Measurements from ENCODE around the gene USP48.
A peak's percentile ranks its signal among the peaks of the same experiment; 100 is the strongest.
"Not testable (repeated sequence)": the region's sequence is repeated elsewhere in the genome, so short reads cannot be mapped to it uniquely, and the experiment has no call there.

USP48 gene, protein sequence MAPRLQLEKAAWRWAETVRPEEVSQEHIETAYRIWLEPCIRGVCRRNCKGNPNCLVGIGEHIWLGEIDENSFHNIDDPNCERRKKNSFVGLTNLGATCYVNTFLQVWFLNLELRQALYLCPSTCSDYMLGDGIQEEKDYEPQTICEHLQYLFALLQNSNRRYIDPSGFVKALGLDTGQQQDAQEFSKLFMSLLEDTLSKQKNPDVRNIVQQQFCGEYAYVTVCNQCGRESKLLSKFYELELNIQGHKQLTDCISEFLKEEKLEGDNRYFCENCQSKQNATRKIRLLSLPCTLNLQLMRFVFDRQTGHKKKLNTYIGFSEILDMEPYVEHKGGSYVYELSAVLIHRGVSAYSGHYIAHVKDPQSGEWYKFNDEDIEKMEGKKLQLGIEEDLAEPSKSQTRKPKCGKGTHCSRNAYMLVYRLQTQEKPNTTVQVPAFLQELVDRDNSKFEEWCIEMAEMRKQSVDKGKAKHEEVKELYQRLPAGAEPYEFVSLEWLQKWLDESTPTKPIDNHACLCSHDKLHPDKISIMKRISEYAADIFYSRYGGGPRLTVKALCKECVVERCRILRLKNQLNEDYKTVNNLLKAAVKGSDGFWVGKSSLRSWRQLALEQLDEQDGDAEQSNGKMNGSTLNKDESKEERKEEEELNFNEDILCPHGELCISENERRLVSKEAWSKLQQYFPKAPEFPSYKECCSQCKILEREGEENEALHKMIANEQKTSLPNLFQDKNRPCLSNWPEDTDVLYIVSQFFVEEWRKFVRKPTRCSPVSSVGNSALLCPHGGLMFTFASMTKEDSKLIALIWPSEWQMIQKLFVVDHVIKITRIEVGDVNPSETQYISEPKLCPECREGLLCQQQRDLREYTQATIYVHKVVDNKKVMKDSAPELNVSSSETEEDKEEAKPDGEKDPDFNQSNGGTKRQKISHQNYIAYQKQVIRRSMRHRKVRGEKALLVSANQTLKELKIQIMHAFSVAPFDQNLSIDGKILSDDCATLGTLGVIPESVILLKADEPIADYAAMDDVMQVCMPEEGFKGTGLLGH

DNA sequence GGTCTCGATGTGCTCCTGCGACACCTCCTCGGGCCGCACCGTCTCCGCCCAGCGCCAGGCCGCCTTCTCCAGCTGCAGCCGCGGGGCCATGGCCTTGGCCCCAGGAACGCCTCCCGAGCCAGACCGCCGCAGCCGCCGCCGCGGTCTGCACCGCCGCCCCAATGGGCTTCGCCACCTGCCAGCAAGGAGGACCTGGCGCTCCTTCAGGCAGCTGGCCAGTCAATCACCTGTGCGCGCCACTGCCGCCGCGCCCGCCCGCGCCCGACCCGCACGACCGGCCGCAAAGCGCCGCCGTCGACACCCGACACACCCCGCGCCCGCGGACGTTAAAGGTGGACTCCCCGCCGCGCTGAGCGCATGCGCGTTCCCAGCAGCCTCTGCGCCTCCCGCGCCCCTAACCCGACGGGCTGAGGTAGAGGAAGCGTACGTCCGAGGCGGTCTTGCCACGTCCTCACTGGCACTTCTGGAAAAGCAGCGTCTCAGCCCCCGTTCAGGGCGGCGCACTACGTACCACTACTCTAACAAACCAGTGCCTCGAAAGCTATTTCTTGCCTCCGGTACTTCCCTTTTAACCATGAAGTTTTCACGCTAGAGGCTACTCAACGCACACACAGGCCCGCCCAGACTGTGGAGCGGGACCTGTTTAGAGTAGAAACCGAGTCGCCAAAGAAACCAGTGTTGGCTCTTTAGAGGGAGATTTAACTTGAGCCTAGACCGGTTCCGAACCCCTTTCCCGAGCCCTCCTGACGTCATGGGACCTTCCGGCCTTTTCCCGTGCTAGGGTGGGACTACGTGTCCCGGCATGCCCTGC is at the start of gene USP48:
Gene USP48 (minus strand): TSS at position 282 of the 811 bp plus-strand sequence. CDS start 192 bp downstream, at position 90.
- peak; percentile 67 for DNase-seq (ENCODE audit: low read depth)

- DNase-seq (ENCODE audit: low read depth), result no peak
These were observed 48.6 kb upstream of the USP48 start for GRCh38 chr1:21831454-21831970.

DNA sequence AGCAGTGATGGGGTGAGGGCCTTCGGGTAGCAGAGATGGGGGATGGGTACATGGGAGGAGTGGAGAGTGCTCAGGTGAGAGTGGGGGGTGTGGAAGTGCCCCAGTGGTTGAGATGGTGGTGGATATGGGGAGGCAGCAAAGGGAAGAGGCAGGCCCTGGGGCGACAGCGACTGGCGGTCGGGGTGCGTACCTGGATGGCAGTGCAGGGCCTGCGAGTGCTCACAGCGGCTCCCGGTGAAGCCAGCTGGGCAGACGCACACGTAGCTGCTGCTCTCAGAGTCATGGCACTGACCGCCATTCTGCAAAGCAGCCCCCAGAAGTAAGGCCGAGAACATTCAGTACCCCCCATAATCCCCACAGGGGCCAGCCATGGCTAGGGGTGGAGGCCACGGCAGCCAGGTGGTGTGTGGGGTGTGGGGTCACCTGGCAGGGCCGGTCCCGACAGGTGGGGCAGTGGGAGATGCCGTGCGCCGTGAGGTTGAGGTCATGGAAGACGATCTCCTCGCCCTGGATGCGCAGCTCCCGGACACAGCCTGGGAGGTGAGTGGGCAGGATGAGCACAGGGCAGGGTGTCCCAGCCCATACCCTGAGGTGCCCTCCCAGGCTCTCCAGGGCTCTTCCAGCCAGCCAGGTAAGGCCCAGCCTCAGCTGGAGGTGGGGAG is 48.0 kb upstream of the USP48 start:
- DNase-seq (ENCODE audit: low read depth), result no peak

DNA sequence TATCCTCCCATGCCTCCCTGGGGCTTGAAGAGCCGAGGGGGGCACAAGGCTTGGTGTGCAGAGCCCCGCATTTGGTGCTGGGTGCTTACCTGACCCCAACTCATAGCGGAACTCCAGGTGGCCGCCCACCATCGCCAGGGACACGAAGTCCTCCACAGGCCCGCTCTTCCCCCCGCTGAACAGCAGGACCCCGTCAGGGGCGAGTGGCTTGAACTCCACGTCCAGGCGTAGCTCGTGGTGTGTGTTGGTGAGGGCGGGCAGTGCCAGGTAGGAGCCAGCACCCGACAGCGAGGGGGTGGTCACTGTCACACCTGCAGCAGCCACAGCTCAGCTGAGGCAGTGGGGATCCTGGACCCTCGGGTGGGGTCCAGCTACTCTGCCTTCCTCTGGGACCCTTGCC is 46.3 kb upstream of the USP48 start:
- DNase-seq (ENCODE audit: low read depth), result no peak

DNA sequence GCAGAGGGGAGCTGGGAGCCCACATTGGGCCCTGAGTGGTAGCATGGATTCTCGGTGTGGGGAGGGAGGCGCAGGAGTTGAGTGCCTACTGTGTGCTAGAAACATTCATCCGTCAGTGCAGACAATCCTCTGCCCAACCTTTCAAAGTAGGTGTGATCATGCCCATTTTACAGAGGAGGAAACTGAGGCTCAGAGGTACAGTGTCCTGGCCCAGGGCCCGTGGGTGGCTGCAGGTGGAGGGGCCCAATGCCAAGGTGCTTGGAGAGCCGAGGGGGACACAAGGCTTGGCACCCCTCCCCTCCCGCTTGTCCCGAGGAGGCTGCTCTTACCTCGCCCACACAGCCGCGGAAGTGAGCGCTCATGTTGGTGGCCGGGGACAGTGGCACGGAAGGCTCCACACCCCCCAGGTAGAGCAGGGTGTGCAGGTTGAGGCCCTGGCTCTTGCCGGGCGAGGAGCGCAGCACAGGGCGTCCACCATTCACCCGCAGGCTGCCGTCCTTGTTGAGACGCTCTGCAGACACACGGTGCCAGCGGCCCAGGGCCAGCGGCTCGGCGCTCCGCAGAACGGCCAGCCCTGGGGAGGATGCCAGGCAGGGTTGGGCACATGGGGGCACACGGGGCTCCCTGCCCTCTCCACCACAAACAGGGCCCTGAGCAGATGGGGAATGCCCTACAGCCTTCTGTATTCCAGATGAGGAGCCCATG is 45.7 kb upstream of the USP48 start:
- DNase-seq (ENCODE audit: low read depth), result no peak

DNA sequence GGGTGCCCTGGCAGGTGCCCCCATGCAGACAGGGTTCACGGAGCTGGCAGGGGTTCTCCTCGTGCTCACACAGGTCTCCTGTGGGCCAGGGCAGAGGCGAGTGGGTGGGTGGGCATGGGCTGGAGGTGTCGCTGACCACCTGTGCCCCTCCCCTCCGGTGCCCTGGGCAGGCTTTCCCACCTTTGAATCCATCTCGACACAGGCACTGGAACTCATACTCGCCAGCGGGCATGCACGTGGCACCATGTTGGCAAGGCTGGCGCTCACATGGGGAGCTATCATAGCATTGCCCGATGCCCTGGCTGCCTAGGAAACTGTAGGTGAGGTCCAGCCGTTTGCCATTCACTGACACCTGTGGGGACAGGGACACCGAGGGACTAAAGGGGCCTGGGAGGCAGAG is 45.1 kb upstream of the USP48 start:
- DNase-seq (ENCODE audit: low read depth), result no peak

DNA sequence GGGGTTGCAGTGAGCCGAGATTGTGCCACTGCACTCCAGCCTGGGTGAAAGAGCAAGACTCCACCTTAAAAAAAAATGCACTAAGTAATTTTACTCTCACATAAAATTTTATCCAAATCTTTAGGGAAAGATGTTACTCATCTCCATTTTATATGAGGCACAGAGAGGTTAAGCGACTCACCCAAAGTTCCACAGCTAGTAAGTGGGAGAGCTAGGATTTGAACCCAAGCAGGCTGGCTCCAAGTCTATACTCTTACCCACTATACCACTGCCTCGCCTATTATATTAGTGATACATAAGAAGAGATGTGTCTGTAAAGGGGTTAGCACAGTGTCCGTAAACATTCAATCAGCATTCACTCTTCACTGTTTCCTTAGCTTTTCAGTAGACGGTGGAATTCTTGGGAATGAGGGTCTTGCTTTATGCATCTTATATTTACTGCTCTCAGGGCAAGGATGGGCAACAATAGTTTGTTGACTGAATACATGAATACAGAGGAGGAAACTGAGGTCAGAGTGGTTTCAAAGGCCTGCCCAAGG is 44.3 kb upstream of the USP48 start:
- DNase-seq (ENCODE audit: low read depth), result no peak

- DNase-seq (ENCODE audit: low read depth), result not testable (repeated sequence)
These were observed 43.7 kb upstream of the USP48 start for GRCh38 chr1:21826694-21827093.

- no peak for DNase-seq (ENCODE audit: low read depth)
These were observed 42.4 kb upstream of the USP48 start for GRCh38 chr1:21825393-21825792.

DNA sequence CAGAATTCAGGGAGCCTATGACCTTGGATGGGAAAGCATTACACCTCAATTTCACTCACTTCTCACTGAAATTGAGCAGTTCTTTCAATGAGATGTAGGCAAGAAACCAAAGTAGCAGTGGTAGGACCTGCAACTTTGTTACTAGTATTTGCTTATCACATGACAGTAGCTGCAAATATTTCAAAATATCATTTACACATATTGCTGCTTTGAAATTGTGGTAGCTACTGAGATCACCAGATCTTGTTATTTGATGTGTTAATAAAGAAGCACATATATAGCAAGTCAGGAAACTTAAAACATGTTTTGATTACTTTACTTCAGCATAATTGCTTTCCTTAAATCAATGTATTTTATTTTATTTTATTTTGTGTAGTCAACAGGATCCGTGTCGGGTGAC is 42.0 kb upstream of the USP48 start:
- no peak for DNase-seq (ENCODE audit: low read depth)

DNA sequence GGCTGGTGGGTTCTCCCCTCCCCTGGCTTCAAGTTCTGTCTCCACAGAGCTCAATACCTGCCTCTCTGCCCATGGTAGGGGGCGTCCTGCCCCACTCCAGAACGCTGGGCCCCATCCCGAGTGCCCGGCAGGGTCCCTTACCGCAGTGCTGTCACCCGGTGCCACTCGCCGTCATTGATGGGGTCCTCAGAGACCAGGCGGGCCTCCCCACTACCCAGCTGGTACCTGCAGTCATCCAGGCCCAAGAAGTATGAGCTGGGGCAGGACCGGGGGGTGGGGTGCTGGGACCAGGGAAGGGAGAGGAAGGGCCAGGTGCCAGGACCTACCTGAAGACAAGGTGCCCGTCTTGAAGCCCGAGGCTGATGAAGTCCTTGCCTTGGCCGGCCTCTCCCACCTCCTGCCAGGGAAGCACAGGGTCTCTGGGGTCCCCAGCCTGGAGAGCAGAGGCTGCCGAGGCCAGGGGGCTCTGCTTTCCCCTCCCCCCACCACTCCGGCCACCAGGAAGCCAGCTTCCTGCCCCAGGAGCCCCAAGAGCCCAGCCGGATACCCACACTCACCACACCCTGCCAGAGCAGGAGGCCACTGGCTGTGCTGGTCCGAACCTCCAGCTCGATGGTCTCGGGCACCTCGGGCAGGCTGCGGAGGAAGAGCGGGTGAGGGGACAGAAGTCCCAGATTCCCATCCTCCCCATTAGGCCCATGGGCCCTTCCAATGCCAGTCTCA is 41.2 kb upstream of the USP48 start:
- no peak for DNase-seq (ENCODE audit: low read depth)

GRCh38 chr1:21823206-21823979 is 40.4 kb upstream of the USP48 start:
- DNase-seq (ENCODE audit: low read depth), result no peak

- no peak for DNase-seq (ENCODE audit: low read depth)
These were observed 39.4 kb upstream of the USP48 start for GRCh38 chr1:21822349-21822748.

DNA sequence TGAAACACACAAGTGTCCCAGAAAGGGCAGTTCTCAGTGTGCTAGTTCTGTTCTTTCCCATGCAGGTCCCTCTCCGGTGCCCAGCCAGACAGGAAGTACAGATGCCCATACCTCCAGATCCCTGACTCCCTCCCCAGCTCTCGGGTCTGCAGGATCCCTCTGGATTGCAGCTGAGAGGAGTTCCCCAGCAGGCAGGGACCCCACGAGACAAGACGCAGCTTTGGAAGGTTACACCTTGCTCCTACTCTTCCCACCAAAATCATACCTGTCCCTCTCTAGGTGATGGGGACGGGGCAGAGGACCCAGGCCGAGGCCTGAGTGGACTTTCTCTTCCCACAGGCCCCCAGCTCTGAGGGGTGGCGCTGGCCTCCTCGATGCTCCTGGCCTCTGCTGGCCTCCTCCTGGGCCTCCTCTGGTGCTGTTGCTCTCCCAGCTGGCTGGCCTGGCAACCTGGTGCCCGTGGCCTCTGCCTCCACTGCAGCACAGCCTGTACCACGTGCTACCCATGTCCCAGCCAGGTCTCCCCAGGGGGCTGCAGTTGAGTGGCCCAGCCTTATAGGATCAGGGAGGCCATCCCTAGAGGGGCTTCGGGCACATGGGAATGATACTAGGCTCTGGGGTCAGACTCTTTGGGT is 38.6 kb upstream of the USP48 start:
- DNase-seq (ENCODE audit: low read depth), result no peak

- DNase-seq (ENCODE audit: low read depth), result no peak
These were observed 37.8 kb upstream of the USP48 start for GRCh38 chr1:21820597-21821232.

DNA sequence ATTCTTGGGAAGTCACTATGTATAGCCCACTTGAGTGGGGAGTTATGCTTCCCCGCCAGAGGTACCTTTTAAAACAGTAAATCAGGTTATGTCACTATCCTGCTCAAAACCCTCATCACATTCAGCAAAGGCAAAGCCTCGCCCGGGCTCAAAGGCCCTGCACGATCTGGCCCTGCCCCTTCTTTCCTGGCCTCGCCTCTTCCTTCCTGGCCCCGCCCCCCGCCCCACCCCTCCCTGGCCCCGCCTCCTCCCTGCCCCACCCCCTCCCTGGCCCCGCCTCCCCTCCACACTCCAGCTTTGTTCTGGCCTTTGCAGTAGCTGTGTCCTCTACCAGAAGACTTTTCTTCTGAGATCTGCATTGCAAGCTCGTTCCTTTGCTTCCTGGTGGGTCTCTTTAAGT is 35.7 kb upstream of the USP48 start:
- DNase-seq (ENCODE audit: low read depth), result no peak

DNA sequence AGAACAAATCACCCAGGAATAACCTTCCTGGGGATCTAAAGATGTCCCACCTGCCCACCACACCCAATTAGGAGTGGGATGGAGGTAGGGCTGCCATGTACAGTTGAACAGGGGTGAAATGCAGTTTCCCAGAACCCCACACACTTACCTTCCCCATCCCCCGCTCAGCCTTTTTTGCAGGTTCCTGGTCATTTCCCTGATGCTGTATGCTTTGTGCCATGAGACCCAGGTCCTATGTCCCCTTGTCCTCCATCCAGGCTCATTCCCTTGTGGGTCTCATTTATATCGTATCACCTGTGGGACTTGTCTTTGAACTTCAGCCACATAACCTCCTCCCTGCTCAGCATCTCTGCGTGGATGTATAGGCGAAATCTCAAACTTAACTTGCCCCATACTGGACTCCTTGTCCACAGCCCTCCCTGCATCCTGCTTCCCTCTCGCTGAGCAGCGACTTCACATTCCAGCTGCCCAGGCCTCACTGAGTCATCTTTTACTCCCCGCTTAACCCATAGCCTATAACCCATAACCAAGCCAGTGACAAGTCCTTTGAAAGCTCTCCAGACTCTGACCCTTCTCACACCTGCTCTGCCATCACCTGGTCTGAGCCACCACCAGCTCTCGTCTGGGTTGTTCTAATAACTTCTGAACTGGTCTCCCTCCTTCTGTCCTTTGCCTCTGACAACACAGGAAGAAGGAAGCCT is 33.8 kb upstream of the USP48 start:
- peak; percentile 9 for DNase-seq (ENCODE audit: low read depth)
